Measurements from ENCODE around the gene NOL9. TPM values are rescaled to one million over a fixed set of nuclear protein-coding genes. Genes with fewer than 3 reads are reported as not detected.
"Not testable (repeated sequence)": the region's sequence is repeated elsewhere in the genome, so short reads cannot be mapped to it uniquely, and the experiment has no call there.

The NOL9 gene
- total RNA-seq, 1 donor from 2014 or later: 34.5 TPM

DNA sequence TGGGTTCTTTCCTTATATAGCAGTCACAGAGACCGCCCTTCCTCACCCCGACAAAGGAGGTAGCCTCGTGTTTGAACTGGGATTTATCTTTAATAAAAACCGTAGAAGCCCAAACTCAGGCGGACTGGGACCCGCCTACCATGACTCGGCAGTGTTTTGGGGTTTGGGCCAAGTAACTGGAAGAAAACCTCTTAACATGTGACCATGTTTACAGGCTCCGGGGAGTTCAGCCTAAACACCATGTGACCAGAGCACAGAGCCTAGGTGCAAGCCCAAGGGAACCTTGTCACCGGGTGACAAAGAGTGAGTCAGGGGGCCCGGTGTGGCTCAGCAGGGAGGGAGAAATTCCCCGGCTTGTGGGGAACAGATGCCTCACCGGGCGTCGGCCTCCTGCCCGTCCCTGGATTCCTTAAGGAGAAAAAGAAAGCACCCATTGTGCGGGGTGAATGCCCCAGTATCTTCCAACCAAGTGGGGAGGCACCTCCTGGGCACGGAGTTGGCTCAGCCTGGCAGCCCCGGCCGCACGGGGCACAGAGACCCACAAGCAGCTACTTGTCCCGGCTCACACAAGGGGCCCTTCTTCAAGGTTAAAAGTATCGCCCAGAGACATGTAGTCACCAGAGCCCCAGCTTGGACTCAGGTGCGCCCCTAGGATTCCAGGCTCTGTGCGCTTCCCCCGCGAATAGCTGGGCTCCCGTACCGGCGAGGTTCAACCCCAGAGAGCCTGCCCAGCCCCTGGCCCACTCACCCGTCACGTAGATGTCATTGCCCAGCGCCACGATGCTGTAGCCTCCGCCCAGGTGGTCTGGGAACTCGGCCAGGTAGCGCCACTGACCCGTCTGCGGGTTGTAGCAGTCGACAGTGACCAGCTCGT lies 47.0 kb upstream of the NOL9 start:
- Mint-ChIP-seq H3K4me1 (ENCODE audit: low read depth, unreplicated experiment) (peaks cover 22% of the 10 kb centered on the region), H3K4me3 (ENCODE audit: unreplicated experiment) (peak overlapping the region; percentile 94), H3K9me3 (ENCODE audit: unreplicated experiment) (peaks cover 13% of the 10 kb centered on the region), H3K36me3 (ENCODE audit: unreplicated experiment) (no peaks in the 10 kb centered on the region), H3K27ac (ENCODE audit: unreplicated experiment) (peak overlapping the region; percentile 88), H3K27me3 (ENCODE audit: unreplicated experiment) (peaks cover 9% of the 10 kb centered on the region)
- TF ChIP-seq, protein P1, sequence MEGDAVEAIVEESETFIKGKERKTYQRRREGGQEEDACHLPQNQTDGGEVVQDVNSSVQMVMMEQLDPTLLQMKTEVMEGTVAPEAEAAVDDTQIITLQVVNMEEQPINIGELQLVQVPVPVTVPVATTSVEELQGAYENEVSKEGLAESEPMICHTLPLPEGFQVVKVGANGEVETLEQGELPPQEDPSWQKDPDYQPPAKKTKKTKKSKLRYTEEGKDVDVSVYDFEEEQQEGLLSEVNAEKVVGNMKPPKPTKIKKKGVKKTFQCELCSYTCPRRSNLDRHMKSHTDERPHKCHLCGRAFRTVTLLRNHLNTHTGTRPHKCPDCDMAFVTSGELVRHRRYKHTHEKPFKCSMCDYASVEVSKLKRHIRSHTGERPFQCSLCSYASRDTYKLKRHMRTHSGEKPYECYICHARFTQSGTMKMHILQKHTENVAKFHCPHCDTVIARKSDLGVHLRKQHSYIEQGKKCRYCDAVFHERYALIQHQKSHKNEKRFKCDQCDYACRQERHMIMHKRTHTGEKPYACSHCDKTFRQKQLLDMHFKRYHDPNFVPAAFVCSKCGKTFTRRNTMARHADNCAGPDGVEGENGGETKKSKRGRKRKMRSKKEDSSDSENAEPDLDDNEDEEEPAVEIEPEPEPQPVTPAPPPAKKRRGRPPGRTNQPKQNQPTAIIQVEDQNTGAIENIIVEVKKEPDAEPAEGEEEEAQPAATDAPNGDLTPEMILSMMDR (IDR thresholded peaks at IDR 0.05; ENCODE audit: partially characterized antibody, unreplicated experiment): no peak
- no peak for DNase-seq

DNA sequence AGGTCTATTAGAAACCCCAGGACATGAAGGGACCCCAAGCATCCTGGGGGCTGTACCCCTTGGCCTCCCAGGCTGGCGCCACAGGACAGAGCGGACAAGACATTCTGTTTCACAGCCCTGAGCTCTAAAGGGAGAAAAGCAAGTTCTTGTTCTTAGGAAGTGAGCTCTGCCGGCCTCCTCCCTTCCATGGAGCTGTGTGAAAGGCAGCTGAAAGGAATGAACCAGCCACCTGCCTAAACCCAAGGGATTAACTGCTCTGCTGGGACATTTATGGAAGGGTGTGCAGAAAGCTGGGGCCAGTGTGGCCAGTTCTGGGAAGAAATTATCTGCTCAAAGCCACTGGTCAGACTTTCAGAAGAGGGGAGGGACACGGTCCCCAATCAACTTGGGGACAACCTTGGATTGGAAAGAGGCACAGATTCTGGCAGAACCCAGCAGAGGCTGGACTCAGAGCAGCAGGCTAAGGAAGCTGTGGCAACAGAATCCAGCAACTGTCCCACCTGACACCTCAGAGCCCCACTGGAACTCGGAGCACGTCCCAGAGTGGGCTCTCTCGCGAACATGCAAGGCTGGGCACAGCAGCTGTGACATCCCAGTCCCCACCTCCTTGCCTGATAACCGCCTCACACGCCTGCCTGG lies 46.2 kb upstream of the NOL9 start:
- H3K27ac Mint-ChIP-seq (ENCODE audit: unreplicated experiment): peak overlapping the region; percentile 88
- peaks cover 9% of the 10 kb centered on the region for H3K27me3 Mint-ChIP-seq (ENCODE audit: unreplicated experiment)
- H3K4me1 Mint-ChIP-seq (ENCODE audit: low read depth, unreplicated experiment): peaks cover 22% of the 10 kb centered on the region
- H3K9me3 Mint-ChIP-seq (ENCODE audit: unreplicated experiment): peaks cover 13% of the 10 kb centered on the region
- H3K4me3 Mint-ChIP-seq (ENCODE audit: unreplicated experiment): peak overlapping the region; percentile 94
- TF ChIP-seq, protein P1 (IDR thresholded peaks at IDR 0.05; ENCODE audit: partially characterized antibody, unreplicated experiment): no peak
- no peaks in the 10 kb centered on the region for H3K36me3 Mint-ChIP-seq (ENCODE audit: unreplicated experiment)
- DNase-seq: no peak

DNA sequence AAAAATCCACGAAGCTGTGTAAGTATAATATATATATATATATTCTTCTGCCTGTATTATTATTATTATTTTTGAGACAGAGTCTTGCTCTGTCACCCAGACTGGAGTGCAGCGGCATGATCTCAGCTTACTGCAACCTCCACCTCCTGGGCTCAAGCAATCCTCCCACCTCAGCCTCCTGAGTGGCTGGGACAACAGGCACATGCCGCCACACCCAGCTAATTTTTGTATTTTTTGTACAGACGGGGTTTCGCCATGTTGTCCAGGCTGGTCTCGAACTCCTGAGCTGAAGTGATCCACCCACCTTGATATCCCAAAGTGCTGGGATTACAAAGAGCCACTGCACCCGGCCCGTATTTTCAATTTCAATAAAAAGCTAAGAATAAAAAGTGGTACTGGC lies 45.7 kb upstream of the NOL9 start:
- peaks cover 13% of the 10 kb centered on the region for H3K9me3 Mint-ChIP-seq (ENCODE audit: unreplicated experiment)
- not testable (repeated sequence) for H3K27ac Mint-ChIP-seq (ENCODE audit: unreplicated experiment); H3K27me3 Mint-ChIP-seq (ENCODE audit: unreplicated experiment)

DNA sequence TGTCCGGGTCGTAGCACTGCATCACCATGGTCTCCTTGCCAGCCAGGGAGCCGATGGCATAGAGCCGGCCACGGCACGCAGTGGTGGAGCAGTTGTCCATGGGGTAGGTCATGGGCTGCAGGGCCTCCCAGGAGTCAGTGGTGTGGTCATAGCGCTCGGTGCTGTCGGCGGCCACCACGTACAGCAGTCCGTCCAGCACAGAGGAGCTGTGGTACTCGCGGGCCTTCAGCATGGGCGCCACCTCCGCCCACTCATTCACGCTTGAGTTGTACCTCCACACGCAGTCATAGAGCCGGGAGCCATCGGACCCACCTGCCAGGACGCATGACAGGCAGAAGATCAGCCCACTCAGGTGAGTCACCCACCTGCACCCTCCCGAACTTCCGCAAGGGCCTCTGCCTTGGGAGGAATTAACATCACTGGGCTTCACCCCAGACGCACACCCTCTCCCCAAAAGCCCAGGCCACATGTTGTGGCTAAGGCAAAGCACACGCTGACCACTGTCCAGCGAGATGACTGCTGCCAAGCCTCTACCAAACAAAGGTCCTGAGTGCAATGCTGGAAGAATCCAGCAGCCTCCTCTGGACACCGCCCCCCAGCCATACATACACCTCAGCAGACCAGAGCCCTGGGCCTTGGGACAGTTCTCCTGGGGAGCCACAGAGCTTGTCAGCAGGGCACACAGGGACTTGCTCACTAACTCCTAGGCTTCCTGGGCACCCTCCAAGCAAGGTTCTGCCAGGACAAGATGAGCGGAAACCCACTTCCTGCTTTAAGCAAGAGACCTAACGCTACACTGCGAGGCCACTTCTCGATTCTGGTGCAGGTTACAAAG lies 45.0 kb upstream of the NOL9 start:
- H3K36me3 Mint-ChIP-seq (ENCODE audit: unreplicated experiment): no peaks in the 10 kb centered on the region
- no peak overlapping the region for H3K27ac Mint-ChIP-seq (ENCODE audit: unreplicated experiment)
- H3K4me3 Mint-ChIP-seq (ENCODE audit: unreplicated experiment): no peak overlapping the region
- H3K9me3 Mint-ChIP-seq (ENCODE audit: unreplicated experiment): peaks cover 13% of the 10 kb centered on the region
- DNase-seq: no peak
- H3K4me1 Mint-ChIP-seq (ENCODE audit: low read depth, unreplicated experiment): peaks cover 21% of the 10 kb centered on the region
- TF ChIP-seq, protein P1 (IDR thresholded peaks at IDR 0.05; ENCODE audit: partially characterized antibody, unreplicated experiment): no peak
- H3K27me3 Mint-ChIP-seq (ENCODE audit: unreplicated experiment): peaks cover 9% of the 10 kb centered on the region

More for the DNA sequence above, 45.7 kb upstream of the NOL9 start:
- H3K4me3 Mint-ChIP-seq (ENCODE audit: unreplicated experiment): peak overlapping the region; percentile 94
- not testable (repeated sequence) for H3K36me3 Mint-ChIP-seq (ENCODE audit: unreplicated experiment); DNase-seq
- H3K4me1 Mint-ChIP-seq (ENCODE audit: low read depth, unreplicated experiment): peaks cover 22% of the 10 kb centered on the region

DNA sequence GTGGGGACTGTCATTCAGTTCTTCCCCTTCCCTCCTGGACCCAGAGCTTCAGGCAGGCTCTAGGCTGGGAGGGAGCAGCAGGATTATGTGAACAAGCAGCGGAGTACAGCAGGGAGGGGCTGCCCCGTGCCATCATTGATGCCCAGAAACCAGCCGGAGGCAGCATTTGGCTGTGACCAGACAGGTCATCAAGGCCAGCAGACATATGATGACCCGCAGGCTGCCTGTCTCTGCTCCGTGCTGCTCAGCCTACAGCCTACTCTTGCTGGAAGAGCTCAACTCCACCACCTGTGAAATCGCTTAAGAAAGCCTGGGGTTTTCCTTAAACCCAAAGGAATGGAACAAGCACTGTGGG lies 43.4 kb upstream of the NOL9 start:
- Mint-ChIP-seq H3K4me1 (ENCODE audit: low read depth, unreplicated experiment) (peaks cover 13% of the 10 kb centered on the region), H3K4me3 (ENCODE audit: unreplicated experiment) (no peak overlapping the region), H3K27ac (ENCODE audit: unreplicated experiment) (no peak overlapping the region), H3K36me3 (ENCODE audit: unreplicated experiment) (no peaks in the 10 kb centered on the region), H3K9me3 (ENCODE audit: unreplicated experiment) (peaks cover 10% of the 10 kb centered on the region), H3K27me3 (ENCODE audit: unreplicated experiment) (peaks cover 8% of the 10 kb centered on the region)
- no peak for DNase-seq
- TF ChIP-seq, protein P1 (IDR thresholded peaks at IDR 0.05; ENCODE audit: partially characterized antibody, unreplicated experiment): no peak

All from glutamatergic neuron (in vitro differentiated cells).